ENCODE data around the gene RMDN2. TPM values are rescaled to one million over a fixed set of nuclear protein-coding genes. Genes with fewer than 3 reads are reported as not detected.

Gene RMDN2
- total RNA-seq, 1 donor from 2014 or later: 9.0 TPM

GRCh38 chr2:38021589-38021988 lies 96.5 kb downstream of the RMDN2 start:
- no peak overlapping the region for H3K27ac Mint-ChIP-seq
- H3K9me3 Mint-ChIP-seq: peaks cover 5% of the 10 kb centered on the region
- H3K4me1 Mint-ChIP-seq: no peaks in the 10 kb centered on the region
- no peak for TF ChIP-seq CTCF (IDR thresholded peaks at IDR 0.05; ENCODE audit: unreplicated experiment)
- H3K27me3 Mint-ChIP-seq (ENCODE audit: low read depth): no peaks in the 10 kb centered on the region
- no peak for DNase-seq (ENCODE audit: low spot score in 2 of 2, unreplicated experiment in 2 of 2)
- H3K4me3 Mint-ChIP-seq: no peak overlapping the region
- H3K36me3 Mint-ChIP-seq: no peaks in the 10 kb centered on the region

- DNase-seq (ENCODE audit: low spot score in 2 of 2, unreplicated experiment in 2 of 2): no peak
- no peaks in the 10 kb centered on the region for H3K27me3 Mint-ChIP-seq (ENCODE audit: low read depth)
- no peak for TF ChIP-seq CTCF (IDR thresholded peaks at IDR 0.05; ENCODE audit: unreplicated experiment)
- peaks cover 5% of the 10 kb centered on the region for H3K4me1 Mint-ChIP-seq
- H3K4me3 Mint-ChIP-seq: no peak overlapping the region
- no peaks in the 10 kb centered on the region for H3K36me3 Mint-ChIP-seq
- H3K27ac Mint-ChIP-seq: no peak overlapping the region
- H3K9me3 Mint-ChIP-seq: peaks cover 5% of the 10 kb centered on the region
Observed at GRCh38 chr2:38026846-38027245, 101.8 kb downstream of the RMDN2 start.

GRCh38 chr2:38028829-38029228 lies 103.7 kb downstream of the RMDN2 start:
- Mint-ChIP-seq H3K4me3 (no peak overlapping the region), H3K4me1 (peaks cover 5% of the 10 kb centered on the region), H3K27me3 (ENCODE audit: low read depth) (no peaks in the 10 kb centered on the region), H3K9me3 (peaks cover 5% of the 10 kb centered on the region), H3K36me3 (no peaks in the 10 kb centered on the region), H3K27ac (no peak overlapping the region)
- no peak for TF ChIP-seq CTCF (IDR thresholded peaks at IDR 0.05; ENCODE audit: unreplicated experiment)
- no peak for DNase-seq (ENCODE audit: low spot score in 2 of 2, unreplicated experiment in 2 of 2)

GRCh38 chr2:38029512-38029911 lies 104.4 kb downstream of the RMDN2 start:
- no peaks in the 10 kb centered on the region for H3K9me3 Mint-ChIP-seq
- no peaks in the 10 kb centered on the region for H3K36me3 Mint-ChIP-seq

GRCh38 chr2:38030635-38031355 lies 105.7 kb downstream of the RMDN2 start:
- TF ChIP-seq CTCF (IDR thresholded peaks at IDR 0.05; ENCODE audit: unreplicated experiment): no peak
- Mint-ChIP-seq H3K36me3 (no peaks in the 10 kb centered on the region), H3K9me3 (no peaks in the 10 kb centered on the region), H3K4me1 (peaks cover 6% of the 10 kb centered on the region), H3K4me3 (no peak overlapping the region), H3K27me3 (ENCODE audit: low read depth) (no peaks in the 10 kb centered on the region), H3K27ac (no peak overlapping the region)
- no peak for DNase-seq (ENCODE audit: low spot score in 2 of 2, unreplicated experiment in 2 of 2)

More at GRCh38 chr2:38029512-38029911, 104.4 kb downstream of the RMDN2 start:
- no peak for DNase-seq (ENCODE audit: low spot score in 2 of 2, unreplicated experiment in 2 of 2)
- TF ChIP-seq CTCF (IDR thresholded peaks at IDR 0.05; ENCODE audit: unreplicated experiment): no peak
- Mint-ChIP-seq H3K27ac (no peak overlapping the region), H3K27me3 (ENCODE audit: low read depth) (no peaks in the 10 kb centered on the region), H3K4me3 (no peak overlapping the region), H3K4me1 (peaks cover 5% of the 10 kb centered on the region)

Measured in mesothelial cell of epicardium (in vitro differentiated cells).